HT-29 (cell line): Measurements from ENCODE around the gene ZBTB49. TPM values are rescaled to one million over a fixed set of nuclear protein-coding genes. Genes with fewer than 3 reads are reported as not detected.
A peak's percentile ranks its signal among the peaks of the same experiment; 100 is the strongest.
"Not testable (repeated sequence)": the region's sequence is repeated elsewhere in the genome, so short reads cannot be mapped to it uniquely, and the experiment has no call there.

Experiments used
- DNase-seq: peaks from one replicate; pipeline ENCODE4 v3.0.0-alpha.2; 2015; ENCODE audit warnings: low spot score
- total RNA-seq: library from RNA; depleted of rRNA; stranded (reverse); fragments of >200 nt; shearing (Covaris generic); gene quantifications from 2 replicates; pipeline ENCODE4 v1.2.3, GENCODE V29; 2014; rRNA removed

The ZBTB49 gene
- 3.3 and 7.3 TPM in 2 replicates for total RNA-seq

GRCh38 chr4:4289941-4290850 is at the start of gene ZBTB49, which contains the start of gene LYAR:
Gene ZBTB49, plus strand, starts transcription at chr4:4290251. Its CDS starts 9,695 bp downstream, at chr4:4299946.
Gene LYAR, minus strand, starts transcription at chr4:4290154. Its CDS starts 6,412 bp downstream, at chr4:4283742.
- DNase-seq = peak; percentile 93

- DNase-seq = no peak
Observed at GRCh38 chr4:4245172-4245571, 44.9 kb upstream of the ZBTB49 start.

GRCh38 chr4:4247696-4248028 is 42.4 kb upstream of the ZBTB49 start:
- no peak for DNase-seq

- peak; percentile 93 for DNase-seq
Observed at GRCh38 chr4:4248029-4248884, 41.8 kb upstream of the ZBTB49 start, which contains the start of gene TMEM128. Gene TMEM128, minus strand, starts transcription at chr4:4248223. Its CDS starts 21 bp downstream, at chr4:4248202.

GRCh38 chr4:4248885-4249203 is 41.2 kb upstream of the ZBTB49 start:
- no peak for DNase-seq

GRCh38 chr4:4249342-4249741 is 40.7 kb upstream of the ZBTB49 start:
- not testable (repeated sequence) for DNase-seq

- no peak for DNase-seq
Observed at GRCh38 chr4:4249866-4250265, 40.2 kb upstream of the ZBTB49 start.

- DNase-seq = no peak
Observed at GRCh38 chr4:4254199-4254598, 35.9 kb upstream of the ZBTB49 start.

- no peak for DNase-seq
Observed at GRCh38 chr4:4254666-4255065, 35.4 kb upstream of the ZBTB49 start.

GRCh38 chr4:4256799-4257198 is 33.3 kb upstream of the ZBTB49 start:
- DNase-seq = no peak

- not testable (repeated sequence) for DNase-seq
Observed at GRCh38 chr4:4257705-4258104, 32.3 kb upstream of the ZBTB49 start.

- peak; percentile 43 for DNase-seq
Observed at GRCh38 chr4:4259484-4260100, 30.5 kb upstream of the ZBTB49 start.

- peak; percentile 53 for DNase-seq
Observed at GRCh38 chr4:4260185-4260751, 29.8 kb upstream of the ZBTB49 start.

- no peak for DNase-seq
Observed at GRCh38 chr4:4267981-4268380, 22.1 kb upstream of the ZBTB49 start.

- DNase-seq = no peak
Observed at GRCh38 chr4:4268776-4269175, 21.3 kb upstream of the ZBTB49 start.

GRCh38 chr4:4269331-4269731 is 20.7 kb upstream of the ZBTB49 start:
- no peak for DNase-seq

- no peak for DNase-seq
Observed at GRCh38 chr4:4269856-4270255, 20.2 kb upstream of the ZBTB49 start.

- no peak for DNase-seq
Observed at GRCh38 chr4:4270529-4270928, 19.5 kb upstream of the ZBTB49 start.

- DNase-seq = no peak
Observed at GRCh38 chr4:4271912-4272311, 18.1 kb upstream of the ZBTB49 start.

GRCh38 chr4:4274226-4274625 is 15.8 kb upstream of the ZBTB49 start:
- DNase-seq = no peak

- no peak for DNase-seq
Observed at GRCh38 chr4:4277531-4277930, 12.5 kb upstream of the ZBTB49 start.

GRCh38 chr4:4281787-4282186 is 8.3 kb upstream of the ZBTB49 start:
- DNase-seq = no peak
